Measurements from ENCODE around the gene PCSK2. TPM values are rescaled to one million over a fixed set of nuclear protein-coding genes. Genes with fewer than 3 reads are reported as not detected.

PCSK2 gene
- total RNA-seq (not detected in 2 replicates), polyA plus RNA-seq (not detected in 2 replicates), polyA minus RNA-seq (not detected in 2 replicates), Bru-seq, nascent RNA (not detected), BruChase-seq, experiment 1, labeled RNA remaining after a 6-hour chase (not detected), BruChase-seq, experiment 2, labeled RNA remaining after a 2-hour chase (not detected)
- polyA plus RNA-seq (2011; cell fraction: cytosol; rRNA removed) = not detected in 2 replicates
- polyA plus RNA-seq (2011; cell fraction: nucleus; rRNA removed) = not detected in 2 replicates
- not detected in 2 replicates for polyA plus RNA-seq (2012)
- not detected for polyA minus RNA-seq (2011; cell fraction: cytosol; rRNA and poly(A)+ RNA removed)
- not detected in 2 replicates for polyA minus RNA-seq (2011; cell fraction: nucleus; rRNA and poly(A)+ RNA removed)
- long read RNA-seq = 0 reads

- H3K27me3 ChIP-seq (ENCODE audit: control insufficient read depth in 2 of 2, insufficient read depth in 2 of 2, low read length in 2 of 2) = peaks cover 15 to 25% of the 10 kb centered on the region in 2 experiments
- no peak within 1 kb of the TSS for H2AFZ ChIP-seq (ENCODE audit: low read depth, low read length)
- intact Hi-C loops (cut with micrococcal nuclease) = no loop called here
- no peaks in the 10 kb centered on the region for H3K36me3 ChIP-seq (ENCODE audit: control insufficient read depth in 2 of 2, extremely low read depth in 1 of 2, insufficient read depth in 2 of 2, low read length in 2 of 2)
- CTCF ChIA-PET = no interaction called here
- H4K20me1 ChIP-seq (replicated peaks; ENCODE audit: control insufficient read depth, extremely low read depth, insufficient read depth, low read length) = no peaks in the 10 kb centered on the region
- no peak within 1 kb of the TSS for H3K4me2 ChIP-seq (ENCODE audit: insufficient read depth, low read length)
- no peaks in the 10 kb centered on the region for H3K9me1 ChIP-seq (replicated peaks; ENCODE audit: control insufficient read depth, extremely low read depth, insufficient read depth, low read length)
- H3K9ac ChIP-seq (replicated peaks; ENCODE audit: extremely low read depth, insufficient read depth, low read length) = no peak within 1 kb of the TSS
- H3K9me3 ChIP-seq (replicated peaks; ENCODE audit: control insufficient read depth, insufficient read depth, low read length) = no peaks in the 10 kb centered on the region
- FAIRE-seq (no peak), DNase-seq (ENCODE audit: low read depth, low spot score) (no peak)
- no peaks in the 10 kb centered on the region for H3K4me1 ChIP-seq (ENCODE audit: control insufficient read depth, extremely low read depth, insufficient read depth, low read length)
- no peak within 1 kb of the TSS for H3K27ac ChIP-seq (ENCODE audit: insufficient read depth, low read depth, low read length)
- dilution Hi-C loops (cut with MboI; ENCODE audit: extremely low pct_ligation_motif_present, low sequenced_read_pairs) = no loop called here
- H3K4me3 ChIP-seq (replicated peaks in 1 of 3; ENCODE audit: insufficient read depth in 1 of 3, low read depth in 1 of 3, low read length in 3 of 3) = no peak within 1 kb of the TSS
- POLR2A ChIA-PET = no interaction called here
- BruUV-seq (replicated peaks) = no TSS peak
- no peak for TF ChIP-seq EZH2 (IDR thresholded peaks at IDR 0.05; ENCODE audit: borderline replicate concordance, low read depth, low read length, severe bottlenecking)
- TF ChIP-seq MAX (IDR thresholded peaks at IDR 0.05; ENCODE audit: insufficient read depth, insufficient read length) = no peak
- TF ChIP-seq GATA2 (IDR thresholded peaks at IDR 0.05; ENCODE audit: insufficient read depth, insufficient read length, low read depth, low read length) = no peak
- no peak for TF ChIP-seq POLR2A (IDR thresholded peaks at IDR 0.05; ENCODE audit: low read depth, low read length)
- TF ChIP-seq POLR2AphosphoS5 (IDR thresholded peaks at IDR 0.05; ENCODE audit: insufficient read depth, low read depth, low read length) = no peak
- no peak for TF ChIP-seq JUN (IDR thresholded peaks at IDR 0.05; ENCODE audit: borderline replicate concordance, insufficient read depth, insufficient read length, low read depth)
- H3K79me2 ChIP-seq (ENCODE audit: control insufficient read depth, insufficient read depth, low read length) = no peaks in the 10 kb centered on the region
These were observed at the start of gene PCSK2 for GRCh38 chr20:17226410-17227218. TSS of gene PCSK2 (plus strand) at chr20:17227040. CDS start at chr20:17227306, 266 bp downstream.

Measured in endothelial cell of umbilical vein (primary cell).